G401 (cell line): ENCODE results near the gene GLOD5. TPM values are rescaled to one million over a fixed set of nuclear protein-coding genes. Genes with fewer than 3 reads are reported as not detected.
"Not testable (repeated sequence)": the region's sequence is repeated elsewhere in the genome, so short reads cannot be mapped to it uniquely, and the experiment has no call there.

ENCODE experiments used
- DNase-seq: peaks from one replicate; pipeline ENCODE4 v3.0.0-alpha.2; 2015; ENCODE audit warnings: low spot score
- in situ Hi-C: cut with HindIII; loops from 2 replicates; pipeline ENCODE4 v1.10.0; 2016; ENCODE audit warnings: low sequenced_read_pairs, mixed read lengths
- total RNA-seq: library from RNA; depleted of rRNA; stranded (reverse); fragments of >200 nt; shearing (Covaris generic); gene quantifications from 2 replicates; pipeline ENCODE4 v1.2.3, GENCODE V29; 2014; rRNA removed

GLOD5 gene
- total RNA-seq, 1 experiment from 2014 or later, result not detected

- in situ Hi-C loops, result no loop called here
- no peak for DNase-seq
Measured at GRCh38 chrX:48818098-48818497, 56.6 kb downstream of the GLOD5 start.

- in situ Hi-C loops, result no loop called here
Measured at GRCh38 chrX:48818866-48819265, 57.3 kb downstream of the GLOD5 start.

GRCh38 chrX:48819394-48819793, 57.8 kb downstream of the GLOD5 start:
- DNase-seq, in situ Hi-C loops: not testable (repeated sequence)

More at GRCh38 chrX:48818866-48819265, 57.3 kb downstream of the GLOD5 start:
- DNase-seq, result no peak

DNA sequence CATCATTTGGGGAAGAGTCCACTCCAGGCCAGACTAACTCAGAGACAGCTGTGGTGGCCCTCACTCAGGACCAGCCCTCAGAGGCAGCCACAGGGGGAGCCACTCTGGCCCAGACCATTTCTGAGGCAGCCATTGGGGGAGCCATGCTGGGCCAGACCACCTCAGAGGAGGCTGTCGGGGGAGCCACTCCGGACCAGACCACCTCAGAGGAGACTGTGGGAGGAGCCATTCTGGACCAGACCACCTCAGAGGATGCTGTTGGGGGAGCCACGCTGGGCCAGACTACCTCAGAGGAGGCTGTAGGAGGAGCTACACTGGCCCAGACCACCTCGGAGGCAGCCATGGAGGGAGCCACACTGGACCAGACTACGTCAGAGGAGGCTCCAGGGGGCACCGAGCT, 61.5 kb downstream of the GLOD5 start:
- in situ Hi-C loops, result no loop called here

More for the DNA sequence above, 61.5 kb downstream of the GLOD5 start:
- no peak for DNase-seq

Other genes starting within 250 kb of the GLOD5 start
- gene EBP, start 239.9 kb upstream of the GLOD5 start, total RNA-seq, result 87.4 and 107 TPM in 2 replicates
- 2.0 and 6.6 TPM in 2 replicates for gene TBC1D25, start 222.0 kb upstream of the GLOD5 start, total RNA-seq
- gene RBM3, start 187.3 kb upstream of the GLOD5 start, total RNA-seq, result 297 and 376 TPM in 2 replicates
- gene WDR13, start 164.3 kb upstream of the GLOD5 start, total RNA-seq, result 71.3 and 76.8 TPM in 2 replicates
- not detected in 2 replicates for gene WAS, start 77.9 kb upstream of the GLOD5 start, total RNA-seq
- 9.5 and 13.3 TPM in 2 replicates for gene SUV39H1, start 65.0 kb upstream of the GLOD5 start, total RNA-seq
- gene GATA1, start 24.8 kb downstream of the GLOD5 start, total RNA-seq, result not detected in 2 replicates
- 67.8 and 118 TPM in 2 replicates for gene HDAC6, start 40.3 kb downstream of the GLOD5 start, total RNA-seq
- gene ERAS, start 64.8 kb downstream of the GLOD5 start, total RNA-seq, result 9.6 TPM in 1 of 2 replicates, not detected in the other
- 3.5 TPM in 1 of 2 replicates, not detected in the other for gene PCSK1N, start 73.9 kb downstream of the GLOD5 start, total RNA-seq
- gene TIMM17B, start 136.0 kb downstream of the GLOD5 start, total RNA-seq, result 115 and 138 TPM in 2 replicates
- gene PQBP1, start 136.2 kb downstream of the GLOD5 start, total RNA-seq, result 96.1 and 119 TPM in 2 replicates
- gene SLC35A2, start 149.9 kb downstream of the GLOD5 start, total RNA-seq, result 10.1 and 15.7 TPM in 2 replicates
- 14.6 and 20.6 TPM in 2 replicates for gene PIM2, start 157.3 kb downstream of the GLOD5 start, total RNA-seq
- 70.5 and 75.2 TPM in 2 replicates for gene OTUD5, start 195.9 kb downstream of the GLOD5 start, total RNA-seq
- gene KCND1, start 210.1 kb downstream of the GLOD5 start, total RNA-seq, result 0.37 and 0.44 TPM in 2 replicates
- 19.1 and 22.9 TPM in 2 replicates for gene GRIPAP1, start 240.5 kb downstream of the GLOD5 start, total RNA-seq